Astrocyte (in vitro differentiated cells and primary cell): Measurements from ENCODE around the gene HYI. TPM values are rescaled to one million over a fixed set of nuclear protein-coding genes. Genes with fewer than 3 reads are reported as not detected.

Source experiments
- DNase-seq: peaks from one replicate; pipeline ENCODE4 v3.0.0-alpha.2; 2010; ENCODE audit warnings: low read depth
- FAIRE-seq: peaks from 2 replicates; lab custom pipeline; 2011; peaks lifted over from hg19 to GRCh38; lab: Jason Lieb, UNC
- H2AFZ ChIP-seq: 2 replicates; pipeline ENCODE4 v1.6.0; 2012; ENCODE audit warnings: low read depth, low read length, inconsistent platforms
- H3K27ac ChIP-seq: 2 replicates; pipeline ENCODE4 v1.5.1; 2011; ENCODE audit warnings: low read depth, low read length, inconsistent platforms
- H3K27me3 ChIP-seq: 2 replicates; pipeline ENCODE4 v1.6.0; 2011; ENCODE audit warnings: low read length, inconsistent platforms; ENCODE audit not compliant: insufficient read depth
- H3K36me3 ChIP-seq: 2 replicates; pipeline ENCODE4 v1.5.1; 2011; ENCODE audit warnings: low read length, inconsistent platforms; ENCODE audit not compliant: insufficient read depth
- H3K4me1 ChIP-seq: 2 replicates; pipeline ENCODE4 v1.5.1; 2011; ENCODE audit warnings: low read length, inconsistent platforms; ENCODE audit not compliant: insufficient read depth
- H3K4me2 ChIP-seq: 2 replicates; pipeline ENCODE4 v1.6.0; 2012; ENCODE audit warnings: low read length, inconsistent platforms
- H3K4me3 ChIP-seq: 2 replicates; pipeline ENCODE4 v1.5.1; 2011; ENCODE audit warnings: low read depth, mild to moderate bottlenecking, low read length, inconsistent platforms; ENCODE audit not compliant: insufficient read depth
- H3K79me2 ChIP-seq: 2 replicates; pipeline ENCODE4 v1.6.0; 2012; ENCODE audit warnings: mild to moderate bottlenecking, low read length, inconsistent platforms; ENCODE audit not compliant: insufficient read depth
- H3K9ac ChIP-seq: 2 replicates; pipeline ENCODE4 v1.6.0; 2012; ENCODE audit warnings: mild to moderate bottlenecking, low read length, inconsistent platforms
- H3K9me3 ChIP-seq: 2 replicates; pipeline ENCODE4 v1.5.1; 2012; ENCODE audit warnings: low read depth, mild to moderate bottlenecking, low read length, inconsistent platforms; ENCODE audit not compliant: insufficient read depth
- H4K20me1 ChIP-seq: 2 replicates; pipeline ENCODE4 v1.6.0; 2012; ENCODE audit warnings: low read length, inconsistent platforms; ENCODE audit not compliant: insufficient read depth
- H3K27ac Mint-ChIP-seq: one replicate; pipeline ENCODE4 v1.8.0; 2021; ENCODE audit warnings: mild to moderate bottlenecking, mixed read lengths; ENCODE audit not compliant: unreplicated experiment
- H3K27me3 Mint-ChIP-seq: one replicate; pipeline ENCODE4 v1.8.0; 2021; ENCODE audit warnings: low read depth, mixed read lengths; ENCODE audit not compliant: unreplicated experiment
- H3K36me3 Mint-ChIP-seq: one replicate; pipeline ENCODE4 v1.8.0; 2021; ENCODE audit warnings: low read depth, mixed read lengths; ENCODE audit not compliant: unreplicated experiment
- H3K4me1 Mint-ChIP-seq: one replicate; pipeline ENCODE4 v1.8.0; 2021; ENCODE audit warnings: low read depth, mixed read lengths; ENCODE audit not compliant: unreplicated experiment
- H3K4me3 Mint-ChIP-seq: one replicate; pipeline ENCODE4 v1.8.0; 2021; ENCODE audit warnings: mild to moderate bottlenecking, moderate library complexity, mixed read lengths; ENCODE audit not compliant: unreplicated experiment
- H3K9me3 Mint-ChIP-seq: one replicate; pipeline ENCODE4 v1.8.0; 2021; ENCODE audit warnings: mild to moderate bottlenecking, mixed read lengths; ENCODE audit not compliant: unreplicated experiment
- EZH2 ChIP-seq: IDR thresholded peaks from 2 replicates; pipeline ENCODE4 v1.6.1; 2012; ENCODE audit warnings: mild to moderate bottlenecking, low read length, inconsistent platforms; ENCODE audit not compliant: insufficient read depth
- total RNA-seq: library from RNA; stranded (reverse); gene quantifications from 2 replicates; pipeline ENCODE4 v1.2.1, GENCODE V29; 2021
- TF ChIP-seq, protein P1 (sequence below): IDR thresholded peaks from 2 replicates; pipeline ENCODE4 v1.5.1; 2011; ENCODE audit warnings: low read depth, mild to moderate bottlenecking, inconsistent platforms, low read length, moderate library complexity; ENCODE audit not compliant: insufficient read depth

HYI gene
- total RNA-seq, 1 donor from 2014 or later = 31.0 TPM

- Mint-ChIP-seq H3K36me3 (peaks cover 10% of the 10 kb centered on the region), H3K27ac (no peak overlapping the region), H3K4me1 (peaks cover 9% of the 10 kb centered on the region), H3K4me3 (no peak overlapping the region), H3K27me3 (no peaks in the 10 kb centered on the region), H3K9me3 (peaks cover 17% of the 10 kb centered on the region)
- H3K27me3 ChIP-seq = no peaks in the 10 kb centered on the region
- no peaks in the 10 kb centered on the region for H4K20me1 ChIP-seq
- TF ChIP-seq, protein P1, sequence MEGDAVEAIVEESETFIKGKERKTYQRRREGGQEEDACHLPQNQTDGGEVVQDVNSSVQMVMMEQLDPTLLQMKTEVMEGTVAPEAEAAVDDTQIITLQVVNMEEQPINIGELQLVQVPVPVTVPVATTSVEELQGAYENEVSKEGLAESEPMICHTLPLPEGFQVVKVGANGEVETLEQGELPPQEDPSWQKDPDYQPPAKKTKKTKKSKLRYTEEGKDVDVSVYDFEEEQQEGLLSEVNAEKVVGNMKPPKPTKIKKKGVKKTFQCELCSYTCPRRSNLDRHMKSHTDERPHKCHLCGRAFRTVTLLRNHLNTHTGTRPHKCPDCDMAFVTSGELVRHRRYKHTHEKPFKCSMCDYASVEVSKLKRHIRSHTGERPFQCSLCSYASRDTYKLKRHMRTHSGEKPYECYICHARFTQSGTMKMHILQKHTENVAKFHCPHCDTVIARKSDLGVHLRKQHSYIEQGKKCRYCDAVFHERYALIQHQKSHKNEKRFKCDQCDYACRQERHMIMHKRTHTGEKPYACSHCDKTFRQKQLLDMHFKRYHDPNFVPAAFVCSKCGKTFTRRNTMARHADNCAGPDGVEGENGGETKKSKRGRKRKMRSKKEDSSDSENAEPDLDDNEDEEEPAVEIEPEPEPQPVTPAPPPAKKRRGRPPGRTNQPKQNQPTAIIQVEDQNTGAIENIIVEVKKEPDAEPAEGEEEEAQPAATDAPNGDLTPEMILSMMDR = no peak
- TF ChIP-seq EZH2 = no peak
- H3K4me2 ChIP-seq = no peak overlapping the region
- no peaks in the 10 kb centered on the region for H3K9me3 ChIP-seq
- no peaks in the 10 kb centered on the region for H3K4me1 ChIP-seq
- H2AFZ ChIP-seq = no peak overlapping the region
- H3K79me2 ChIP-seq = no peaks in the 10 kb centered on the region
- H3K9ac ChIP-seq = no peak overlapping the region
- no peaks in the 10 kb centered on the region for H3K36me3 ChIP-seq
- H3K27ac ChIP-seq = no peak overlapping the region
- H3K4me3 ChIP-seq = no peak overlapping the region
- FAIRE-seq (no peak), DNase-seq (no peak)
Observed at GRCh38 chr1:43491061-43491460, 37.3 kb upstream of the HYI start.

DNA sequence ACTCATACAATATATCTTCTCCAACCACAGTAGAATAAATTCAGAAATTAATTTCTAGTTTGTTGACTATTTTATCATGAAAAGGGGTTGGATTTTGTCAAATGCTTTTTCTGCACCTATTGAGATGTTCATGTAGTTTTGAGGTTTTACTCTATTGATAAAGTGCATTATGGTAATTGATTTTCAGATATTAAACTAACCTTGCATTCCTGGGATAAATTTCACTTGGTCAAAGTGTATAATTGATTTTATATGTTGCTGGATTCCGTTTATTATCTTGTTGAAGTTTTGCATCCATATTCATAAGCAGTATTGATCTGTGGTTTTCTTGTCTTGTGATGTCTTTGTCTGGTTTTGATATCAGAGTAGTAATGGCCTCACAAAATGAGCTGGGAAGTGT, 34.4 kb upstream of the HYI start:
- Histone ChIP-seq H3K9ac (no peak overlapping the region), H2AFZ (no peak overlapping the region), H3K9me3 (no peaks in the 10 kb centered on the region), H3K27ac (no peak overlapping the region), H4K20me1 (no peaks in the 10 kb centered on the region), H3K36me3 (no peaks in the 10 kb centered on the region), H3K27me3 (no peaks in the 10 kb centered on the region), H3K4me2 (no peak overlapping the region), H3K4me1 (no peaks in the 10 kb centered on the region), H3K79me2 (no peaks in the 10 kb centered on the region), H3K4me3 (no peak overlapping the region)
- no peaks in the 10 kb centered on the region for H3K4me1 Mint-ChIP-seq
- H3K9me3 Mint-ChIP-seq = peaks cover 21% of the 10 kb centered on the region
- TF ChIP-seq, protein P1 = no peak
- TF ChIP-seq EZH2 = no peak
- no peaks in the 10 kb centered on the region for H3K27me3 Mint-ChIP-seq
- peaks cover 11% of the 10 kb centered on the region for H3K36me3 Mint-ChIP-seq
- FAIRE-seq (no peak), DNase-seq (no peak)
- no peak overlapping the region for H3K4me3 Mint-ChIP-seq
- no peak overlapping the region for H3K27ac Mint-ChIP-seq

DNA sequence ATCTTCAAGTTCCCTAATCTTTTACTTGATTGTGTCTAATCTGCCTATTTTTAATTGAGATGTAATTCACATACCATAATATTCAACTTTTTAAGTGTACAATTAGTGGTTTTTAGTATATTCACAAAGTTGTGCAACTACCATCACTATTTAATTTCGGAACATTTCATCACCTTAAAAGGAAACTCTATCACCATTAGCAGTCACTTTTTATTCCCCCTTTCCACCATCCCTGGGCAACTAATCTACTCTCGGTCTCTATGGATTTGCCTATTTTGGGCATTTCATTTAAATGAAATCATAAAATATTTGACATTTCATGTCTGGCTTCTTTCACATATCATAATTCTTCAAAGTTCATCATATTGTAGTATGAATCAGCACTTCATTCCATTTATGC, 30.6 kb upstream of the HYI start:
- H3K27ac ChIP-seq = no peak overlapping the region
- H4K20me1 ChIP-seq = no peaks in the 10 kb centered on the region
- H3K9me3 ChIP-seq = no peaks in the 10 kb centered on the region
- no peak overlapping the region for H2AFZ ChIP-seq
- H3K36me3 Mint-ChIP-seq = peaks cover 3% of the 10 kb centered on the region
- H3K9ac ChIP-seq = no peak overlapping the region
- no peaks in the 10 kb centered on the region for H3K27me3 Mint-ChIP-seq
- no peak for TF ChIP-seq EZH2
- TF ChIP-seq, protein P1 = no peak
- no peak overlapping the region for H3K4me3 ChIP-seq
- H3K27ac Mint-ChIP-seq = no peak overlapping the region
- H3K4me1 Mint-ChIP-seq = no peaks in the 10 kb centered on the region
- H3K79me2 ChIP-seq = no peaks in the 10 kb centered on the region
- no peak for FAIRE-seq
- H3K4me1 ChIP-seq = no peaks in the 10 kb centered on the region
- H3K4me3 Mint-ChIP-seq = no peak overlapping the region
- H3K4me2 ChIP-seq = no peak overlapping the region
- no peak for DNase-seq
- no peaks in the 10 kb centered on the region for H3K27me3 ChIP-seq
- no peaks in the 10 kb centered on the region for H3K36me3 ChIP-seq
- peaks cover 9% of the 10 kb centered on the region for H3K9me3 Mint-ChIP-seq
